NCI-H510A treated with DMSO at 0.1 percent for 48 hours (cell line): Measurements from ENCODE around the gene STAT5A.
"Not testable (repeated sequence)": the region's sequence is repeated elsewhere in the genome, so short reads cannot be mapped to it uniquely, and the experiment has no call there.

Experiments used
- DNase-seq: peaks from one replicate; lab custom pipeline; 2025; lab: John Stamatoyannopoulos, UW

STAT5A gene

GRCh38 chr17:42285346-42286050, 2.8 kb upstream of the STAT5A start:
- DNase-seq = no peak

GRCh38 chr17:42286411-42287221, 1.7 kb upstream of the STAT5A start:
- no peak for DNase-seq

- no peak for DNase-seq
These were observed 857 bp upstream of the STAT5A start for GRCh38 chr17:42287305-42287976.

- DNase-seq = no peak
These were observed 709 bp downstream of the STAT5A start for GRCh38 chr17:42288803-42289610.

GRCh38 chr17:42289611-42290181, 1.4 kb downstream of the STAT5A start:
- no peak for DNase-seq

GRCh38 chr17:42290577-42290976, 2.3 kb downstream of the STAT5A start:
- no peak for DNase-seq

- DNase-seq = no peak
These were observed 2.8 kb downstream of the STAT5A start for GRCh38 chr17:42291129-42291528.

- DNase-seq = no peak
These were observed 6.4 kb downstream of the STAT5A start for GRCh38 chr17:42294469-42295398.

GRCh38 chr17:42296012-42296411, 7.7 kb downstream of the STAT5A start:
- DNase-seq = no peak

- not testable (repeated sequence) for DNase-seq
These were observed 9.5 kb downstream of the STAT5A start for GRCh38 chr17:42297775-42298174.

- DNase-seq = not testable (repeated sequence)
These were observed 11.1 kb downstream of the STAT5A start for GRCh38 chr17:42299361-42299760.

- not testable (repeated sequence) for DNase-seq
These were observed 11.6 kb downstream of the STAT5A start for GRCh38 chr17:42299913-42300312.

GRCh38 chr17:42301022-42301421, 12.7 kb downstream of the STAT5A start:
- DNase-seq = no peak

GRCh38 chr17:42303694-42304093, 15.4 kb downstream of the STAT5A start:
- DNase-seq = no peak

- DNase-seq = no peak
These were observed 16.1 kb downstream of the STAT5A start for GRCh38 chr17:42304187-42305030.

GRCh38 chr17:42305031-42305330, 16.7 kb downstream of the STAT5A start:
- not testable (repeated sequence) for DNase-seq

GRCh38 chr17:42305543-42306384, 17.5 kb downstream of the STAT5A start:
- no peak for DNase-seq

- DNase-seq = no peak
These were observed 18.0 kb downstream of the STAT5A start for GRCh38 chr17:42306385-42306667.

- DNase-seq = no peak
These were observed 19.1 kb downstream of the STAT5A start for GRCh38 chr17:42307362-42307927.
